Activated CD8-positive, alpha-beta memory T cell treated with anti-CD3 and anti-CD28 coated beads, Interleukin-2, amount 10 ng/mL, durations not matched to agents 7 days and 5 days (primary cell): ENCODE results near the gene ARID1B. TPM values are rescaled to one million over a fixed set of nuclear protein-coding genes. Genes with fewer than 3 reads are reported as not detected.

Experiments
- ATAC-seq: fragments of 150-1000 bp; cut with Tn5 transposase; one replicate; pipeline ENCODE4 v1.10.0; 2021; ENCODE audit warnings: moderate library complexity
- CTCF ChIA-PET: fragments of 350-600 bp; sonication (Branson Sonifier 250); formaldehyde crosslinking; loops from one replicate; lab custom pipeline; 2021; ENCODE audit warnings: antibody characterized with exemption; lab: Charles Lee
- DNase-seq: peaks from one replicate; pipeline ENCODE4 v3.0.0-alpha.2; 2020
- H3K27ac Mint-ChIP-seq: one replicate; pipeline ENCODE4 v1.8.0; 2021; ENCODE audit warnings: mild to moderate bottlenecking, mixed read lengths
- H3K27me3 Mint-ChIP-seq: one replicate; pipeline ENCODE4 v1.8.0; 2021; ENCODE audit warnings: mixed read lengths
- H3K36me3 Mint-ChIP-seq: one replicate; pipeline ENCODE4 v1.8.0; 2021; ENCODE audit warnings: mild to moderate bottlenecking, mixed read lengths
- H3K4me1 Mint-ChIP-seq: one replicate; pipeline ENCODE4 v1.8.0; 2021; ENCODE audit warnings: mixed read lengths
- H3K4me3 Mint-ChIP-seq: one replicate; pipeline ENCODE4 v1.8.0; 2021; ENCODE audit warnings: mild to moderate bottlenecking, moderate library complexity, mixed read lengths
- H3K9me3 Mint-ChIP-seq: one replicate; pipeline ENCODE4 v1.8.0; 2022; ENCODE audit warnings: low read depth, mixed read lengths
- total RNA-seq, 2 experiments: library from RNA; stranded (reverse); gene quantifications; one replicate each; pipeline ENCODE4 v1.2.3, GENCODE V29; 2021

Gene ARID1B
- total RNA-seq, 2 experiments from 2014 or later, result 59.5 to 81.5 TPM

DNA sequence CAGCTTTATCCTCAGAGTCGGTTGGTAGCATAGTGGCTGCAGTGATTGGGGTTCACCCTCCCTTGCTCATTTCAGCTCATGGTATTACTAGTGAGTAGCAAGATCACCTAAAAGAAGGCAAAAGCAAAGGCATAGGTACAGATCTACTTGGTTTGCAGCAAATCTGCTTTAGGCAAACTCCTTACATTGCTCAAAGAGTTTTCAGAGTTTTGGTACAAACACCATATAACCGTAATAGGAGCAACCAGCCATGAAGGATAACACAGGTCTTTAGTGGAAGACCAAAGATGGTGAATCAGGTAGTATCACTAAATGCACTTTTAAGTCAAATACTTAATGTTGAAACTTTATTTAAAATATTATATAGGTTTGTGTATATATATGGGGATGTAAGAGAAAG is 172.9 kb downstream of the ARID1B start:
- Mint-ChIP-seq H3K36me3 (no peaks in the 10 kb centered on the region), H3K27me3 (no peaks in the 10 kb centered on the region), H3K27ac (no peak overlapping the region), H3K4me1 (peaks cover 15% of the 10 kb centered on the region), H3K9me3 (no peaks in the 10 kb centered on the region), H3K4me3 (no peak overlapping the region)
- CTCF ChIA-PET, result no interaction called here
- ATAC-seq, result no peak
- DNase-seq, result no peak

DNA sequence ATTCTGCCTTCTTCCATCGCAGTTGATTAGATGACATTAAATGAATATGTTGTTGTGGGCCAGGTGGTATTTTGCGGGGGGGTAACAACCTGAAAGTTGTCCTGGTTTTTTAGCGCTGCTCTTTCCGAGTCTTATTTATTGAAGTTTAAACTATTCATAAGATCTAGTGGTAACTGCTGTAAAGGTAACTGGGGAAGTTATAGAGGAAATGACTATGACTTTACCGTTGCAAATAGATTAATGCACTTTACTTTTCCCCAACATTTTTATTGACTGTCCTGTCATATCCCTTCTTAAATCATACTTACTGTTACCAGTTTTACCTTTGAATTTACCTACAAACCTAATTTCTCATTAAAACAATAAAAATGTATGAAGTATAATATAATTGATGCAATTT is 173.4 kb downstream of the ARID1B start:
- DNase-seq (no peak), ATAC-seq (no peak)
- Mint-ChIP-seq H3K36me3 (no peaks in the 10 kb centered on the region), H3K4me3 (no peak overlapping the region), H3K4me1 (peaks cover 14% of the 10 kb centered on the region), H3K9me3 (no peaks in the 10 kb centered on the region), H3K27ac (no peak overlapping the region), H3K27me3 (no peaks in the 10 kb centered on the region)
- CTCF ChIA-PET, result no interaction called here

DNA sequence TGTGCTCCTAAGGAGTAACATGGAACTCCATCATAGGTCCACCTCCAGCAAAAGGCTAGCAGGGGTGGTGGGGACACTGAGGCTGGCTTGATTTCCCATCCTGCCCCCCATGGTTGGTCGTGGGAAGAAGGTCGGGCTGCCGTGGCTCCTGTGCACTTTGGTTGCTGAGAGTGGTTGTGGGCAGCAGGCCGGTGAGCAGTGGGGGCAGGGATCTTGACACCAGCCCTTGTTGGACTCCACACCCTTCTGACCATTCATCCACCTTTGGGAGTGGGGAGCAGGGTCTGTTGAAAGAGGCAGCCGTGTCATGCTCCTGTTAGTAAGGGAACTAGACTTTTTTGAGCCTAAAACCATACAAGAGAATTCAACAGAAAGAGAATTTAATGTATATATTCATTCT is 175.2 kb downstream of the ARID1B start:
- CTCF ChIA-PET, result interaction anchor here (2.5 kb wide), 1 partner anchor 10 kb away, joined by 9 read pairs; no protein-coding TSS in a partner anchor
- DNase-seq (no peak), ATAC-seq (no peak)
- Mint-ChIP-seq H3K27ac (no peak overlapping the region), H3K36me3 (no peaks in the 10 kb centered on the region), H3K27me3 (no peaks in the 10 kb centered on the region), H3K4me3 (no peak overlapping the region), H3K9me3 (no peaks in the 10 kb centered on the region), H3K4me1 (peaks cover 24% of the 10 kb centered on the region)

DNA sequence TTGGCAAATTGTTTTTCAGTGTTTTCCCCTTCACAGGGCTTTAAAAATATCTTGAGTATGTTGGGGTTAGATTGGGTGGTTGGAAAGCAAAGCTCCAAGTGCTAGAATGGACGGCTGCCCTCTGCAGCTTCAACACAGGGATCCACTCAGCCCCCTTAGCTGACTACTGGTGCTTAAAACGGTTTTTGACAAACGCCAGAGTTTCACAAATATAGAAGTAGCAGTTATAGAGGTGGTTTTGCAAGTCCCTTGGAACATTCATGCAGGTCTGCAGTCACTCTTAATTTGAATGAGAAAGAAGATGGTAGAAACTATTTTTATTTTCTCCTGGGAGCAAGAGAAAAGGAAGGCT is 175.9 kb downstream of the ARID1B start:
- Mint-ChIP-seq H3K4me3 (no peak overlapping the region), H3K9me3 (no peaks in the 10 kb centered on the region), H3K27ac (no peak overlapping the region), H3K36me3 (no peaks in the 10 kb centered on the region), H3K4me1 (peaks cover 31% of the 10 kb centered on the region), H3K27me3 (no peaks in the 10 kb centered on the region)
- CTCF ChIA-PET, result interaction anchor here (2.5 kb wide), 1 partner anchor 11 kb away, joined by 9 read pairs; no protein-coding TSS in a partner anchor
- no peak for ATAC-seq
- DNase-seq, result no peak

DNA sequence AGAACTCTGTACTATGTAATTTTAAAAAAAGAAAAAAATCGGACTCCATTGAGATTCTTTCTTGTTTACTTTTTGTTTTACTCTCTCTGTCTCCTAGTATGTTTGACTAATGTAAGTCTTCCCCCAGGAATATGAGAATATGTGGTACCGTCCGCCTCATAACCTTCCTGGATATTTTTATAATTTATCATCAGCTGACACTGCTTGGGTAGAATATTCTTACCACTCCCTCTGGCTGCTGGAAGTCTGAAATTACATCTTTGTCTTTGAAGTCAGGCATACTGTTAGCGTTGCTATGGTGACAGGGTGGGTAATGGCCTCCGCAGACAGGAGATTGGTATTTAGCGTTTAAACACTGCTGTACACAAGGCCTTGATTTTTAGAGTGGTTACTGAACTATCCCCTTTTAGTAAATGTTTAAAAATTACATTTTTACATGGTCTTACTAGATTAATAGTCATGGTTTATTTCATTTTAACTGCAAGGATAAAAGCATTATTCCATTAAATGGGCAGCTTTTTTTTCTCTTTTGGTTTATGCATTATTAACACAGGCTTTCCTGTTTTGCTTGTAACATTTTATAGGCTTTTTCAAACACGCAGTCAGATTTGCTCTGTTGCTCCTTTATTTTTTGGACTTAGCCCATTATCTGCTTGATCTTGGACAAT is 176.4 kb downstream of the ARID1B start:
- ATAC-seq, result no peak

DNA sequence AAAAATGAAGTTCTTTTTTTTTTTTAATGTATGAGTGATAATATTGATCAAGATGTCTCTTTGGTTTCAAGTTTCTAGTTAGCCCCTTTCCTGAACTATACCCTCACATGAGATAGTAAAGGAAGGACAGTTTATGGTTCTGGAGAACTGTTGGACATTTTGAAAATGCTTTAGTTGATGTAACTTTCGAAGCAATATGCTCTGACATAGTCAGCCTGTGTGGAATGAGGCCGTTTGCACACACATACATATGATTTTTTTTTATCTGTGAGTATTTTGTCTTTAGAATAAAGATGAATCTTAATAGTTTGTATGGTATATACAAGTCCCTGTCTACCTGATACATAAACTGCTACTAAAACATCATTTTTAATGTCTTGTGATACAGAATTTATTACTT is 177.0 kb downstream of the ARID1B start:
- ATAC-seq (no peak), DNase-seq (no peak)
- no peaks in the 10 kb centered on the region for H3K27me3 Mint-ChIP-seq
- H3K9me3 Mint-ChIP-seq, result no peaks in the 10 kb centered on the region
- H3K36me3 Mint-ChIP-seq, result no peaks in the 10 kb centered on the region
- no peak overlapping the region for H3K4me3 Mint-ChIP-seq
- H3K27ac Mint-ChIP-seq, result no peak overlapping the region
- CTCF ChIA-PET, result interaction anchor here (1.4 to 2.5 kb wide), 2 partner anchors 10 to 12 kb away, joined by 5 to 9 read pairs; no protein-coding TSS in a partner anchor
- peaks cover 37% of the 10 kb centered on the region for H3K4me1 Mint-ChIP-seq

More for the DNA sequence above, 176.4 kb downstream of the ARID1B start:
- H3K27ac Mint-ChIP-seq, result no peak overlapping the region
- H3K36me3 Mint-ChIP-seq, result no peaks in the 10 kb centered on the region
- no peaks in the 10 kb centered on the region for H3K9me3 Mint-ChIP-seq
- CTCF ChIA-PET, result interaction anchor here (2.5 kb wide), 1 partner anchor 12 kb away, joined by 9 read pairs; no protein-coding TSS in a partner anchor
- peaks cover 35% of the 10 kb centered on the region for H3K4me1 Mint-ChIP-seq
- DNase-seq, result no peak
- no peak overlapping the region for H3K4me3 Mint-ChIP-seq
- H3K27me3 Mint-ChIP-seq, result no peaks in the 10 kb centered on the region

DNA sequence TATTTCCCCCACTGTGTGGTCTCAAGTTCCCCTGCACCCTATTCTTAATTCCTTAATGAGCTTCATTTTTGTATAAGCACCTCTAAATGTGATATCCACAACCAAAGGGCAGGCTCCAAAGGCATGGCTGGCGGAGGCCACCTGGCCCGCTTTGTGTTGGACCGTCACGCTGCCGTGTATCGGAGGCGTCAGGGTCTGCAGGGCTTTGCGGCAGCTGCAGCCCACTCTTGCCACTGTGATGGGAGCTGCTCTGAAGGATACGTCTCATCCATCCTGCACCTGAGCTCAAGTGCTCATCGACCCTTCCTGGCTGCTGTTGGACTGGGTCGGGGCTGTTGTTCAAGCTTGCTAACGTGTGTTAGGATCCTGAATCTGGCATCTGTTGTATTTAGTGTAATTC is 177.6 kb downstream of the ARID1B start:
- H3K4me1 Mint-ChIP-seq, result peaks cover 40% of the 10 kb centered on the region
- H3K27ac Mint-ChIP-seq, result no peak overlapping the region
- H3K36me3 Mint-ChIP-seq, result no peaks in the 10 kb centered on the region
- ATAC-seq (no peak), DNase-seq (no peak)
- H3K27me3 Mint-ChIP-seq, result no peaks in the 10 kb centered on the region
- CTCF ChIA-PET, result interaction anchor here (1.4 kb wide), 1 partner anchor 10 kb away, joined by 5 read pairs; no protein-coding TSS in a partner anchor
- no peaks in the 10 kb centered on the region for H3K9me3 Mint-ChIP-seq
- no peak overlapping the region for H3K4me3 Mint-ChIP-seq

DNA sequence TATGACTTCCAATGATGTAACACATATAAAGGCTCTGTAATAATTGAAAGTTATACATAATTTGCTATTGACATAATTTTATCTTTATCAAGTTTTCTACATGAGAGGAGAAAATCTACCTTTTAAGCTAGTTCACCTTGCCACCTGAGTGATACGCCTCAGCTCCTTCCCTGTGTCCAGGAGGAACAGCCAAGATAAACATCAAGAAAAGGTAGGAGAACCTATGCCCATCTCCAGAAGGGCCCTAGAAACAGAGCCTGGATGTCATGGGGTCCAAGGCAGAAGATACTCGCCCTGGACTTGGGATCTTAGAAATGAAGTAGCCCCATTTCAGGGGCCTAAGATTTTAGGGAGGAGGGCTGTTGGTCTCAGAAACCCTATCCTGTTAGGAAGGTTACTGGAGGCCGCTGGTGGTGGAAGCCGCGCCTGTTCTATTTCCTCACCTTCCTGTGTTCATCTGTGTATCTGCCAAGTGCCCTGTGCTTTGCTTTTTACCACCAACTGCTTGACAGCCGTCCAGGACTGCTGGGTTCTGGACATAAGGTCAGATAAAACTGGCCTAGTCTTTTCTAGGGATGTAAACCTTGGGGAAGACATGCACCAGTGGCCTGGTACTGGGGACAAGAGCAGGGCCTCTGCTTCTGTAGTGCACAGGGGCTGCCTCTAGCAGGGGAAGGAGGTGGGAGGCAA is 178.5 kb downstream of the ARID1B start:
- Mint-ChIP-seq H3K36me3 (no peaks in the 10 kb centered on the region), H3K4me3 (no peak overlapping the region), H3K27me3 (no peaks in the 10 kb centered on the region), H3K27ac (no peak overlapping the region), H3K4me1 (peaks cover 43% of the 10 kb centered on the region), H3K9me3 (no peaks in the 10 kb centered on the region)
- DNase-seq (no peak), ATAC-seq (no peak)
- CTCF ChIA-PET, result interaction anchor here (1.4 kb wide), 1 partner anchor 9 kb away, joined by 5 read pairs; no protein-coding TSS in a partner anchor

DNA sequence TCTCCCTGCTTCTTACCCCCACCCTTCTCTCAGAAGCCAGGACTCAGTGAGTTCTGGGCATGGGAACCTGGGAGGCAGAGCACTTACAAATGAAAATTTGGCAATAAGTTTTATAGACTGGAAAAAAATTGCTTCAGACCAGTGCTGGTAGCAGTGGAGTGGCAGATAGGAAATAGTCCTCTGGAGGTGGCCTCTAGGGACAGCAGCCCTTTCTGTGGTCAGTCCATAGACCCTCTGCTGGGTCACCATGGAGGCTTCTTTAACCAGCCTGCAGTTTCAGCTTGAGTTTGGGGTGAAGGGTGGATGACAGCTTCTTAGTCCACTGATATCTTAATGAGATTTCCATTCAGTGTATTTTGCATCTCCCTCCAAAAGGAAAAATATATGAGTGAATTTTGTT is 179.1 kb downstream of the ARID1B start:
- DNase-seq (no peak), ATAC-seq (no peak)
- CTCF ChIA-PET, result no interaction called here
- no peaks in the 10 kb centered on the region for H3K27me3 Mint-ChIP-seq
- H3K4me1 Mint-ChIP-seq, result peaks cover 44% of the 10 kb centered on the region
- no peak overlapping the region for H3K4me3 Mint-ChIP-seq
- no peak overlapping the region for H3K27ac Mint-ChIP-seq
- no peaks in the 10 kb centered on the region for H3K36me3 Mint-ChIP-seq
- H3K9me3 Mint-ChIP-seq, result no peaks in the 10 kb centered on the region

DNA sequence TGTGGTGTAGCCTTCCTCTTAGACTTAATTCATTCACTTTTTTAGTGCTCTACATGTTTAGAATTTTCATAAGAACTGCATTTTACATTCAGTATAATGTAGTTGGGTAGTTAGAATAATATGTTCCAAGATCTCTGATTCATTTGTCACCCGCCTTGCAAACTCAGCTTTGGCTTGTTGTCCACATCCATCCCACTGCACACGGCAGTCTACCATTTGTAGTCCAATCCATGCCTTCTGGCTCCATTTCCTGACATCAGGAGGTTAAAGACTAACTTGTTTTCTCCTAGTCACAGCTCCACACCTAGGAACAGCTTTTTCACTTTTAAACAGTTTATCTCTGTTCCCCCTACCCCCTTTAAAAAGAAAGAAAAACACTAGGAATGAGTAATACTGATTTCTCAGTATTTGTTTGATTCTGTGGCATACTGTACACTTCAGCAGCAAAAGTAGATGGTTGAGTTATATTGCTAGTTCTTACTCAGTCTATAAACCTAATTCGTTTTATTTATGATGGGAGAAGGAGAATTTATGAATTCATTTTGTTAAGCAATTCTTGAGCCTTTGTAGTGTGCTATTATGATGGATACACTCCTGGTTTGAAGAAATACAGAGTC is 180.9 kb downstream of the ARID1B start:
- Mint-ChIP-seq H3K4me3 (no peak overlapping the region), H3K9me3 (no peaks in the 10 kb centered on the region), H3K4me1 (peaks cover 38% of the 10 kb centered on the region), H3K27ac (no peak overlapping the region), H3K36me3 (no peaks in the 10 kb centered on the region), H3K27me3 (no peaks in the 10 kb centered on the region)
- ATAC-seq (peak; percentile 75), DNase-seq (no peak)
- CTCF ChIA-PET, result no interaction called here

DNA sequence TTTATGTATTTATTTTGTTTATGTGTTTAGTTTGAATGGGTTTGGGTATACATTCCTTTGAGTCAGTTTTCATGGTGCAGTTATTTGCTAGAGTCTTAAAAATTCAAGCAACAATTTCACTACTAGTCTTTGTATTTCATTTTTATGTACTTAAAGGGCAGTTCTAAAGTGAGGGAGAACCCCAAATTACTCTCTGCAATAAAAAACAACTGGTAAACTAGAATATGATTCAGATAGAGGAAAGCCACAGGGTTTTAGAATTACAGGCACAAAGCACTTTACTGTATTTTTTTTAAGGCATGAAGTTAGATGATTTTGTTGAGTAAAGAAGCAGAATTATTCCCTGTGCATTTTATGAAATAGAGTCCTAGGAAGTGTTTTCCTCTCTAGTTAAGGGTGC is 183.3 kb downstream of the ARID1B start:
- CTCF ChIA-PET, result no interaction called here
- Mint-ChIP-seq H3K27ac (no peak overlapping the region), H3K9me3 (no peaks in the 10 kb centered on the region), H3K4me3 (no peak overlapping the region), H3K27me3 (no peaks in the 10 kb centered on the region), H3K36me3 (no peaks in the 10 kb centered on the region), H3K4me1 (peaks cover 42% of the 10 kb centered on the region)
- DNase-seq (no peak), ATAC-seq (no peak)

DNA sequence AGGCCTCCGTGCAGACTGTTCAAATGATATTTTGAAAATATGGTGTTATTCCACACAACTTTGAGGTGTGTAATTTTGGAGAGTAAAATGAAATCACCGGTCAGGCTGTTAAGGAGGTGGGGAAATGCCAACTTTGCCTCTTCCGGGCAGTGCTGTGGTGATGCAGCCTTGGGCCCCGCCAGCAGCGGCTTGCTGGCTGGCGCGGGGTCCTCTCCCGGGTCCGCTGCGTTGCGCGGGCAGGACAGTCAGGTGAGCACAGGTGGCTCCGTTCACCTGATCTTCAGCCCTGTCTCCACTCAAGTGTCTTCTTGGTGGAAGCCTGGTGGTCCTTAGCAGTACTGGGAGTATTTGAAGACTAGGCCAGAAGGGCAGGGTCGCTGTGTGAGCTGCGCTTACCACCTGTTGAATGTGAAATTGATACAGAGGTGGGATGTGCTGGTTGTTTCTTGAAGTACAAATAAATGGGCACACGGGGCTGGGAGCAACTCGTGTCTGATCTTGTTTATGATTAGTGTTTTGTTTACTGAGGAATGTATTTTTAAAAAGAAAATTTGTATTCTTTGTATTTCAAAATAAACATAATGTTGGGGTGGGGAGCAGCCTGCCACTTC is 184.2 kb downstream of the ARID1B start:
- no peak for ATAC-seq
- Mint-ChIP-seq H3K9me3 (no peaks in the 10 kb centered on the region), H3K4me1 (peaks cover 42% of the 10 kb centered on the region), H3K4me3 (no peak overlapping the region), H3K36me3 (no peaks in the 10 kb centered on the region), H3K27me3 (no peaks in the 10 kb centered on the region), H3K27ac (no peak overlapping the region)
- no peak for DNase-seq
- CTCF ChIA-PET, result no interaction called here
